Activated CD8-positive, alpha-beta memory T cell treated with anti-CD3 and anti-CD28 coated beads, Interleukin-2, amount 50 U/mL, for 48 hours (primary cell): ENCODE measurements around the gene ASB4.
"Not testable (repeated sequence)": the region's sequence is repeated elsewhere in the genome, so short reads cannot be mapped to it uniquely, and the experiment has no call there.

Source experiments
- DNase-seq: peaks from one replicate; pipeline ENCODE4 v3.0.0-alpha.2; 2020

ASB4 gene

GRCh38 chr7:95527776-95528250 lies 42.1 kb downstream of the ASB4 start:
- DNase-seq = no peak

- DNase-seq = no peak
Measured at GRCh38 chr7:95529701-95530100, 44.0 kb downstream of the ASB4 start.

- DNase-seq = no peak
Measured at GRCh38 chr7:95530881-95531280, 45.1 kb downstream of the ASB4 start.

GRCh38 chr7:95531605-95532219 lies 46.0 kb downstream of the ASB4 start:
- no peak for DNase-seq

- DNase-seq = no peak
Measured at GRCh38 chr7:95534796-95535195, 49.1 kb downstream of the ASB4 start.

GRCh38 chr7:95535662-95536061 lies 49.9 kb downstream of the ASB4 start:
- no peak for DNase-seq

GRCh38 chr7:95536656-95537311 lies 51.0 kb downstream of the ASB4 start:
- DNase-seq = no peak

- no peak for DNase-seq
Measured at GRCh38 chr7:95537468-95537867, 51.7 kb downstream of the ASB4 start.

GRCh38 chr7:95539426-95539825 lies 53.7 kb downstream of the ASB4 start:
- no peak for DNase-seq

GRCh38 chr7:95540366-95540765 lies 54.6 kb downstream of the ASB4 start:
- DNase-seq = no peak

- DNase-seq = no peak
Measured at GRCh38 chr7:95543312-95543711, 57.6 kb downstream of the ASB4 start.

GRCh38 chr7:95544171-95544570 lies 58.4 kb downstream of the ASB4 start:
- no peak for DNase-seq

- no peak for DNase-seq
Measured at GRCh38 chr7:95545007-95545615, 59.4 kb downstream of the ASB4 start.

- DNase-seq = no peak
Measured at GRCh38 chr7:95545673-95546072, 59.9 kb downstream of the ASB4 start.

GRCh38 chr7:95546647-95547046 lies 60.9 kb downstream of the ASB4 start:
- no peak for DNase-seq

- no peak for DNase-seq
Measured at GRCh38 chr7:95547361-95548348, 61.9 kb downstream of the ASB4 start.

GRCh38 chr7:95549818-95550529 lies 64.2 kb downstream of the ASB4 start:
- DNase-seq = no peak

GRCh38 chr7:95550546-95550945 lies 64.8 kb downstream of the ASB4 start:
- DNase-seq = no peak

GRCh38 chr7:95552010-95552926 lies 66.5 kb downstream of the ASB4 start:
- DNase-seq = not testable (repeated sequence)

GRCh38 chr7:95553939-95554338 lies 68.2 kb downstream of the ASB4 start:
- no peak for DNase-seq

- no peak for DNase-seq
Measured at GRCh38 chr7:95556777-95557176, 71.0 kb downstream of the ASB4 start.
